ENCODE results near the gene TSC22D1.
"Not testable (repeated sequence)": the region's sequence is repeated elsewhere in the genome, so short reads cannot be mapped to it uniquely, and the experiment has no call there.

TSC22D1 gene

GRCh38 chr13:44573071-44573470 lies 3.1 kb downstream of the TSC22D1 start:
- DNase-seq = no peak

GRCh38 chr13:44566601-44567000 lies 9.5 kb downstream of the TSC22D1 start:
- no peak for DNase-seq

GRCh38 chr13:44565881-44566280 lies 10.2 kb downstream of the TSC22D1 start:
- peak; percentile 37 for DNase-seq

GRCh38 chr13:44564936-44565335 lies 11.2 kb downstream of the TSC22D1 start:
- DNase-seq = no peak

- DNase-seq = not testable (repeated sequence)
Measured at GRCh38 chr13:44562853-44563252, 13.3 kb downstream of the TSC22D1 start.

GRCh38 chr13:44561351-44561750 lies 14.8 kb downstream of the TSC22D1 start:
- DNase-seq = no peak

GRCh38 chr13:44557986-44558385 lies 18.1 kb downstream of the TSC22D1 start:
- no peak for DNase-seq

GRCh38 chr13:44555207-44555606 lies 20.9 kb downstream of the TSC22D1 start:
- no peak for DNase-seq

GRCh38 chr13:44549476-44549875 lies 26.7 kb downstream of the TSC22D1 start:
- DNase-seq = no peak

- DNase-seq = no peak
Measured at GRCh38 chr13:44546164-44546563, 30.0 kb downstream of the TSC22D1 start.

GRCh38 chr13:44543369-44543768 lies 32.8 kb downstream of the TSC22D1 start:
- DNase-seq = no peak

- DNase-seq = no peak
Measured at GRCh38 chr13:44542361-44542760, 33.8 kb downstream of the TSC22D1 start.

- DNase-seq = no peak
Measured at GRCh38 chr13:44541601-44542000, 34.5 kb downstream of the TSC22D1 start.

- DNase-seq = no peak
Measured at GRCh38 chr13:44540761-44541434, 35.2 kb downstream of the TSC22D1 start.

GRCh38 chr13:44537248-44537647 lies 38.9 kb downstream of the TSC22D1 start:
- no peak for DNase-seq

GRCh38 chr13:44523146-44524015 lies 52.7 kb downstream of the TSC22D1 start:
- DNase-seq = peak; percentile 50

- no peak for DNase-seq
Measured at GRCh38 chr13:44519642-44520041, 56.5 kb downstream of the TSC22D1 start.

GRCh38 chr13:44516771-44517170 lies 59.4 kb downstream of the TSC22D1 start:
- no peak for DNase-seq

- DNase-seq = no peak
Measured at GRCh38 chr13:44514278-44514677, 61.9 kb downstream of the TSC22D1 start.

- not testable (repeated sequence) for DNase-seq
Measured at GRCh38 chr13:44509853-44510252, 66.3 kb downstream of the TSC22D1 start.

- DNase-seq = no peak
Measured at GRCh38 chr13:44508562-44509077, 67.5 kb downstream of the TSC22D1 start.

GRCh38 chr13:44507639-44508038 lies 68.5 kb downstream of the TSC22D1 start:
- DNase-seq = peak; percentile 58

- no peak for DNase-seq
Measured at GRCh38 chr13:44506719-44507118, 69.4 kb downstream of the TSC22D1 start.

GRCh38 chr13:44506251-44506650 lies 69.9 kb downstream of the TSC22D1 start:
- no peak for DNase-seq
